DOHH2 (cell line): ENCODE measurements around the gene LHX6.

Experiments
- EZH2phosphoT487 ChIP-seq: fragments of 200-600 bp; sonication (generic); IDR thresholded peaks from 2 replicates; pipeline ENCODE4 v1.6.1; 2017; ENCODE audit warnings: borderline replicate concordance, mild to moderate bottlenecking, antibody characterized with exemption, low read length, moderate library complexity, mixed read lengths
- TF ChIP-seq, protein P1 (sequence below): fragments of 200-600 bp; sonication (generic); IDR thresholded peaks from one replicate; pipeline ENCODE4 v1.5.1; 2014; ENCODE audit warnings: antibody characterized with exemption, mild to moderate bottlenecking, low read depth, low read length; ENCODE audit not compliant: poor library complexity, severe bottlenecking

DNA sequence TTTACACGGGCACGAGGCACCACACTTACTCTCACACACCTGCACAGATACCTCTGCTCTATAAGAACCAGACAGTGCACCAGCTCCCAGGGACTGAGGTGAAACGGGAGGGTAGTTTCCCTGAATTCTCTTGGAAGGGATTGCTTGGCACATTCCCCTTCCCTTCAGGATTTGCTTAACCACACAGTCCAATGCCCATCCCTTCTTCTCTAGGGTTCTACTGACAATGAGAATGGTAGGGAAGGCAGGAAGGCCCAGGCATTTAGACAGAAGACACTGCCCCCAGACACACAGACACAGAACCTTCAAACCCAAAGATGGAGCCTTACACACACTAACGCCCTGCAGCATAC is 704 bp upstream of the LHX6 start:
- TF ChIP-seq EZH2phosphoT487 = no peak
- TF ChIP-seq, protein P1, sequence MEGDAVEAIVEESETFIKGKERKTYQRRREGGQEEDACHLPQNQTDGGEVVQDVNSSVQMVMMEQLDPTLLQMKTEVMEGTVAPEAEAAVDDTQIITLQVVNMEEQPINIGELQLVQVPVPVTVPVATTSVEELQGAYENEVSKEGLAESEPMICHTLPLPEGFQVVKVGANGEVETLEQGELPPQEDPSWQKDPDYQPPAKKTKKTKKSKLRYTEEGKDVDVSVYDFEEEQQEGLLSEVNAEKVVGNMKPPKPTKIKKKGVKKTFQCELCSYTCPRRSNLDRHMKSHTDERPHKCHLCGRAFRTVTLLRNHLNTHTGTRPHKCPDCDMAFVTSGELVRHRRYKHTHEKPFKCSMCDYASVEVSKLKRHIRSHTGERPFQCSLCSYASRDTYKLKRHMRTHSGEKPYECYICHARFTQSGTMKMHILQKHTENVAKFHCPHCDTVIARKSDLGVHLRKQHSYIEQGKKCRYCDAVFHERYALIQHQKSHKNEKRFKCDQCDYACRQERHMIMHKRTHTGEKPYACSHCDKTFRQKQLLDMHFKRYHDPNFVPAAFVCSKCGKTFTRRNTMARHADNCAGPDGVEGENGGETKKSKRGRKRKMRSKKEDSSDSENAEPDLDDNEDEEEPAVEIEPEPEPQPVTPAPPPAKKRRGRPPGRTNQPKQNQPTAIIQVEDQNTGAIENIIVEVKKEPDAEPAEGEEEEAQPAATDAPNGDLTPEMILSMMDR = no peak
